GM12801 (cell line): ENCODE results near the gene SELENOS.

Experiments
- CTCF ChIP-seq: IDR thresholded peaks from one replicate; pipeline ENCODE4 v1.5.1; 2011; ENCODE audit warnings: control low read depth; ENCODE audit not compliant: insufficient read length; ENCODE audit errors: extremely low read depth

SELENOS gene

GRCh38 chr15:101244889-101245668 is 32.2 kb downstream of the SELENOS start:
- TF ChIP-seq CTCF, result no peak

GRCh38 chr15:101244036-101244781 is 33.1 kb downstream of the SELENOS start:
- TF ChIP-seq CTCF, result no peak

- no peak for TF ChIP-seq CTCF
Measured at GRCh38 chr15:101243420-101243819, 33.9 kb downstream of the SELENOS start.

- no peak for TF ChIP-seq CTCF
Measured at GRCh38 chr15:101242999-101243336, 34.3 kb downstream of the SELENOS start.

GRCh38 chr15:101242160-101242998 is 34.9 kb downstream of the SELENOS start:
- TF ChIP-seq CTCF, result no peak

GRCh38 chr15:101240358-101240757 is 36.9 kb downstream of the SELENOS start:
- no peak for TF ChIP-seq CTCF

GRCh38 chr15:101239724-101240136 is 37.6 kb downstream of the SELENOS start:
- no peak for TF ChIP-seq CTCF
